Fibroblast of skin of back (primary cell): Measurements from ENCODE around the gene APP.
A peak's percentile ranks its signal among the peaks of the same experiment; 100 is the strongest.

Experiments used
- DNase-seq: peaks from one replicate; pipeline ENCODE4 v3.0.0-alpha.2; 2013

APP gene

DNA sequence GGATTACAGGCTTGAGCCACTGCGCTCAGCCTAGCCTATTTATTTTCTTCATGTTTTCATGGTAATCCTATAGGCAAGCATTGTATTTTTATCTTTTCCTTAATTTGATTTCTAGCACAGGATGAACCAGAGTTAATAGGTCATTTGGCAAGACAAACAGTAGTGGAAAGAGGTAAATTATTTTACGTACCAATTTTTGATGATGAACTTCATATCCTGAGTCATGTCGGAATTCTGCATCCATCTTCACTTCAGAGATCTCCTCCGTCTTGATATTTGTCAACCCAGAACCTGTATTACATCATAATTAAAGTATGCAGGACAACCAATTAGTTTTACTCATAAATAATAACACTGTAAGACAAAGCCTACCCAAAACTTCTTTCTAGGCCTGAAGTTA, 273.2 kb downstream of the APP start:
- DNase-seq: no peak

DNA sequence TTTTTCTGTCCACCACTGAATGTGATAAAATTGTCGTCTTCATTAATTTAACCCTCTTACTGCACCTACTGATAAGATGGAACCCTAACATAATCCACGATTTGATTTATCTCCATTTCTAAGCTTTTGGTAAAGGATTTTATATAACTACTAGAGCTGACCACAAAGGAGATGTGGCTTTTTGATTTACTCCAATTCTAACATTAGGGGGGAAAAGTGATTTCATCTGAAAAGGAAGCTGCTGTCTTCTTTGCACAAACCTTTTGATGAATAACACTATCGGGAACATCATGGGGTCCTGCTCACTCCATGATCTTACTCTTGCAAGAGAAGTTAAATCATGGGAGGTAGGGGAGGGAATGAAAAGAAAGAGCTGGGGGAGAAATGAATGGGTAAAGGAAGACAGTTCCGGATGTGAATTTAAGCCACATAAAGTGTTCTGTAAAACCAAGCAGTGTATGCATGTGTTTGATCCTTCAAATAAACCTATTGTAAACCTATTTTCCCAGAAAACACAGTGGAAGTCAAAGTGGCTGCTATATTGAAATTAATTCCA, 274.0 kb downstream of the APP start:
- no peak for DNase-seq

DNA sequence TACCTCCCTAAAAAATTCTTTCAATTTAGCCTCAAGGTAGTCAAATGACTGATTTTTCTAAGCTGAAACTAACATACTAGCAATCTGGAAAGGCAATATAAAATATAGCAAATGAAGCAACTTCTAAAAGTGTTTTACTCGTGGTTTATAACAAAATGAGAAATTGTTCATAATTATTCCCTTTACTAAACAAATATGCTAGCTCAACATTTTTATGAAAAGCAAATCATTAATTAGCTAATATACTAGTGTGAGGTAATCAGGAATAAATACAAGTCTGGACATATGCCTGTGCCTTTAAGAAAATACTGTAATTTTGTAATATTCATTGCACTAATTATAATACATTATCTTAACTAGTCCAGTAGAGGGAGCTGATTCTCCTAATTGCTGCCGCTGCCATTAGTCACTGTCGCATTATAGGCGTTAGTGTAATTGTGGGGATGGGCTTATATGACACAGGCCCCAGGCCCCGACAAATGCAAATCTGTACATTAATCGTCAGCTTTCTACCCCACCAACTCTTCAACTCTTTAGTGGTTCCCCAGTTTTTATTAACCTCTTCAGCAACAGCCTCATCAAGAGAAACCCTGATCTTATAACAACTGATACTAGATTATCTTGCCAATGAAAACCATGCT, 274.9 kb downstream of the APP start:
- DNase-seq: peak; percentile 40

DNA sequence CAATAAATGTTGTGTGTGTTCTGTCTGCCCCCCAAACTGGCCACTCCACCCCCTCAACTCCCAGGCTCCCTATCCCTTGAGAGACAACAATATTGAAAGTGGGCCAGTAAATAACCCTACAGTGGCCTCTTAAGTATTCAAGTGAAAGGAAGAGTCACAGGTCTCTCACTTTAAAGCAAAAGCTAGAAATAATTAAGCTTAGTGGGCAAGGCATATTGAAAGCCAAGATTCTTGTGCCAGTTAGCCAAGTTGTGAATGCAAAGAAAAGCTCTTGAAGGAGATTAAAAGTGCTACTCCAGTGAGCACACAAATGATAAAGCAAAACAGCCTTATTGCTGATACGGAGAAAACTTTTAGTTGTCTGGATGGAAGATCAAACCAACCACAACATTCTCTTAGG, 277.4 kb downstream of the APP start:
- no peak for DNase-seq

DNA sequence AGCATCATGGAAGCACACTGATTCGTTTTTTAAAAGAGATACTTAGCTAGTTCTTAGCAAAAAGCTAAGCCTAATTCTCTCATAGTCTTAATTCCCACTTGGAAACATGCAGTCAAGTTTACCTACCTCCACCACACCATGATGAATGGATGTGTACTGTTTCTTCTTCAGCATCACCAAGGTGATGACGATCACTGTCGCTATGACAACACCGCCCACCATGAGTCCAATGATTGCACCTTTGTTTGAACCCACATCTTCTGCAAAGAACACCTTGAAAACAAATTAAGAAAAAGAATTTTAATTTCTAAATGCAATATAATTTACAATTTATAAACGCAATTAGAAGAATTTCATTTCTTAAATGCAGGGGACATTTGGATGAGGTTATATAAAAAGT, 279.0 kb downstream of the APP start:
- no peak for DNase-seq

DNA sequence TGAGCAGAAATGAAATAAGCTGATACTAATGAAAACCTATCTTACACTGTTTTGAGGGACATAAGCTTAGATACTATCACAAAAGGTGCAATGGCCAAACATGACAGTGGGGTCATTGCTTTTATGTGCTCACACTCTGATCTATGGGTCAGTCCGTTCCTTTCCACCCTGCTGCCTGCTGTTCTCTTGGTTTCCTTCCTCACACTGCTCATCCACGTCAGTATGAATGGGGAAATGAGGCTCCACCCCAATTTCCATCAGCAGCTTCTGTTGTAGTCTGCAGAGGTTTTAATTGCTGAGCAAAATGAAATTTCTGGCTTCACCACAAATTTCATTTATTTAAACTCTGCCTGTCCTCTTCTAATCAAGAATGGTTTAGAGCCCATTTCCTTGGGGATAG, 280.6 kb downstream of the APP start:
- DNase-seq: no peak

DNA sequence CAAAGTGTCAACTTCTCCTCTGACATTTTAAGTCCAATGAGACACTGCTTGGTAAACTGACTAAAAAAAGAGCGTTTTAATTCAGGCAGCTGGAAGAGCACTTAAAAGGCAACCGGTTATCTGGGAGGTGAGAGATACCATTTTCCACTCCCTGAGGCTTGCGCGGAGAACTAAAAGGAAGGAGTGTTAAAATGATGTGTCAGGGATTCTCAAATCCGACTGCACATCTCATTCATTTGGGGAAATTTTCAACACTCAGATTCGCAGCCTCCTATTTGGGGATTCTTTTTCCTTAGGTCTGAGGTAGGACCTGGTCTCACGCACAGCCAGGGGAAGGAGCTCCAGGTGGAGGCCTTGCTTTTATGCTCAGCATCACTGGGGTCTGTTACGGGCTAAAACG, 281.9 kb downstream of the APP start:
- DNase-seq: no peak

DNA sequence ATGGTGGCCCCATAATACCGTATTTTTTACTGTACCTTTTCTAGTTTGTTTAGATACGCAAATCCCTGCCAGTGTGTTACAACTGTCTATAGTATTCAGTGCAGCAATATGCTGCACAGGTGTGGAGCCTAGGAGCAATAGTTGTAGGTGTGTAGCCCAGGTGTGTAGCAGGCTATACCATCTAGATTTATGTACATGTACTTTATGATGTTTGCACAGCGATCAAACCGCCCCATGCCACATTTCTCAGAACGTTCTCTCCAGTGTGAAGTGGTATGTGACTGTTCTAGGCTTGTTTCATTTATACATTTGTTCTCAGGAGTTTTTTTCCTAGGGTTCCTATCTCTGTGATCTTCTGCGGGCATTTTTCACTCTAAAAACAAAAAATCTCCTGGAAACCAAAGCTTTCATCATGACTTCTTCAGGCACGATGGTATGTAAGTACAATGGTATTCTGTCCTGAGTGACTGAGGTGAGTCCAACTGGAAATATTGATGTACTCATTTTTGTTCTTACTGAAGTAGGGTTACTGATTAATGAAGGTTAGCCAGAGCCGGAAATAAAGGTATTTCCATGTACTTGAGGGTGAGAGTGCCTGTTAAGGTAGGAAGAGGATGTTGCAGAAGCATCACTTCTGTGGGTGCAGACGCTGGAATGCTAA, 282.8 kb downstream of the APP start:
- no peak for DNase-seq

DNA sequence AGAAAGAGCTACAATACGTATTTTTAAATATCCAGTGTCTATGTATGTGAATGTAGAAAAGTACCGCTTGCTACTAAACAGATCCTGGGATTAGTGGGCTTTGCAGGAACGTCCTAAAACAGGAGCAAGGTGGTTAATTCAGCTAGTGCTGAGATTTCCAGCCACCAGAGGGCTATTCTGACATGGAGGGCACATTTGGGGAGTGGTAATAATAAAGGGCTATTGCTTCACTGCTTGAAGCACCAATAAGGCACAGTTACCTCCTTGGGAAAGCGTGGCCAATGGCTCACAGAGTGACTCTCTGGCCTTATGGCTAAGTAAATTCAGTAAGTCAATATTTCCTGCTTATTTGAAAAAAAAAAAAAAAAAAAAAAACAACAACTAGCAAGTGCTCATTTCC, 283.4 kb downstream of the APP start:
- no peak for DNase-seq

DNA sequence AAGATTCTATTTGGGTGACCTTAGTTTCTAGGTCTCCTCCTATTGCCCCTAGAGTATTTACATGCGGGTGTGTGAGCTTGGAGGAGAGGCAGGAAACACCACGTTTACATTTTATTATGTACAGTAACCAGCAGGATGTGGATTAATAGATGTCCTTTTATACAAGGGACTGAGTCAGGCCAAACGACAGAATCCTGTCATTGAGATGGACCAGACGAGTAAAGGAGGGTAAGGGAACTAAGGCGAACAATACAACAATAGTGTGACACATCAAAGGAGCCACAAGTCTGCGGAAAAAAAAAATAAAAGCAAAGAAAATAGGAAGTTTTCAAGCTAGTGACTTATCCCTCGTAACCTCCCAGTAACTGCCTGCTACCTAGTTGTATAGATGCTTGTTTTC, 284.7 kb downstream of the APP start:
- DNase-seq: no peak

DNA sequence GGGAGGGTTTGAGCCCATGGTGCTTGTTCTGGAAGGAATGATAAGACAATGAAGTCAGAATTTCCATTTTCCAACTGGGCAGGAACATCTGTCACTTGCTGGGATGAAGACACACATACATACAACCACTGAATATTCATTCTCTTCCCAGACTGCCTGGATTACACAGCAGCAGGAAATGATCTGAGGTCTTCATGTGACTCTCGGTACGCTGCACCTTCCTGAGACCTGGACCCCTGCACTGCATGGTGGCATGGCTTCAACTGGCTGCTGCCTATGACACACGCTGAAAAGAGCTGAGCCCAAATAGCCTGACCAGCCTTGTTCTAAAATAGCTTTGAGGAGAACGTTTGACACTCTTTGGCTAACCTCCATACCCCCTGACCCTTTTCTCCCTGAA, 285.2 kb downstream of the APP start:
- no peak for DNase-seq

DNA sequence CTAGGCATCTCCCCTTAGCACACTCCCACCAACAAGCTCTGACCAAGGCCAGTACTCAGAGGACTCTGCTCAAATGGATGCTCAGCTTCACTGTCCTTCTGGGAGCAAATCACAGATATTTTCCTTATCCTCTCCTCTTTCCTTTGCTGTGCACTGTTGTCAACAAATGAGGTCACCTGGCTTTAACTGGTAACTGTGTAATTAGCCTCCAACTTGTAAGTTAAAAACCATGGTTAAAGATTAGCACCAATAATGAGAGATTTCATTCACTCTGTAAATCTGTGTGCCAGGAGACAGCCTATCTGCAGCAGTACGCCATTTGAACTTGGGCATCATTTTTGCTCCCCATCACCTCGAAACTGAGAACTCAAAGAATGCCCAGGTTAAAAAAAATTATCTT, 286.3 kb downstream of the APP start:
- no peak for DNase-seq

DNA sequence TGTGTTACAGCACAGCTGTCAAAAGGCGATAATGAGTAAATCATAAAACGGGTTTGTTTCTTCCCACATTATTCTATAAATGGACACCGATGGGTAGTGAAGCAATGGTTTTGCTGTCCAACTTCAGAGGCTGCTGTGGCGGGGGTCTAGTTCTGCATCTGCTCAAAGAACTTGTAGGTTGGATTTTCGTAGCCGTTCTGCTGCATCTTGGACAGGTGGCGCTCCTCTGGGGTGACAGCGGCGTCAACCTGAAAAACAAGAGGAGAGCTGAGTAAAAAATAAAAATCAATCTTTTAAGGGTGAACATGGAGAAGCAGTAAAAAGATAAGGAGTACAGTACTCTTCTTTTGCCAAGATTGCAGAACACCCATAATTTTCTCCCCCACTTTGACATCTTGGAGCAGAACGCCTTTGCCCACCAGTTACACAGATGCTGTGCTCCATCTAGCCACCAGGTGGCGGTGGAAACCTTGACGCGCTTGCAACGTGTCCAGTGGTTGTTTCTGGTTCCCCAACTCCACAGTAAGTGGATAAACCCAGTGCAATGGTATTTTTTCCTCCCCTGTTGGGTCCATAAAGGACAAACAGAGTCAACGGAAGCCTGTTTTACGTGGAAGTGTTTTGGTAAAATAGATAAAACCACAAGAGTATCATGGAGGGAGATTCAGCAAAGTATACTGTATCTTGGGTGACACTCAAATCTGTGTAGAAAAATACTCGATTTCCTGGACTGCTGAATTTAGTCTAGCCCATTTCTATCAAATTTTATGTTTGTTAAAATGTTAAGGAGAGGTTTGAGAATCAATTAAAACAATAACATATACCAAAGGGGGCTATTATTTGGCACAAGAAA, 288.8 kb downstream of the APP start:
- peak; percentile 57 for DNase-seq

DNA sequence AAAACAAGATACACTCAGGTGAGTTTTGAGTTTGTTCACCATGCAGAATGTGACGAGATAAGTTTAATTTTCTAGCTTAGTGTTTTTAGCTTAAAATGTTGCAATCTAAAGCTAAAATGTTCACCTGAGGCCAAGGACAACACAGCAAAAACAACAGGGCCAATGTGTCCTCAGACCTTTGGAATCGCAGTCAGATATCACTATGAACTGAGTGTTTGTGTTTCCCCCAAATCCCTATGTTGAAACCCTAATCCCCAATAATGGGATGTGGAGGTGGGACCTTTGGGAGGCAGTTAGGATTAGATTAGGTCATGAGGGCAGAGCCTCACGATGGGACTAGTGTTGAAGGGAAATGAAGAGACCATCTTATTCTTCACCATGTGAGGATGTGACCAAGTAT, 291.4 kb downstream of the APP start:
- DNase-seq: no peak

DNA sequence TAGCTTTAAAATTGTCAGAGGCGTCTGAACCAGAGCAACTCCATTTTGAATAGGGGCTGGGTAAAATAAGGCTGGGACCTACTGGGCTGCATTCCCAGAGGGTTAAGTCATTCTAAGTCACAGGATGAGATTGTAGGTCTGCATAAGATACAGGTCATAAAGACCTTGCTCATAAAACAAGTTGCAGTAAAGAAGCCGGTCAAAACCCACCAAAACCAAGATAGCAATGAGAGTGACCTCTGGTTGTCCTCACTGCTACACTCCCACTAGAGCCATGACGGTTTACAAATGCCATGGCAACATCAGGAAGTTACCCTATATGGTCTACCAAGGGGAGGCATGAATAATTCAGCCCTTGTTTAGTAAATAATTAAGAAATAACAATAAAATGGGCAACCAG, 292.2 kb downstream of the APP start:
- no peak for DNase-seq

DNA sequence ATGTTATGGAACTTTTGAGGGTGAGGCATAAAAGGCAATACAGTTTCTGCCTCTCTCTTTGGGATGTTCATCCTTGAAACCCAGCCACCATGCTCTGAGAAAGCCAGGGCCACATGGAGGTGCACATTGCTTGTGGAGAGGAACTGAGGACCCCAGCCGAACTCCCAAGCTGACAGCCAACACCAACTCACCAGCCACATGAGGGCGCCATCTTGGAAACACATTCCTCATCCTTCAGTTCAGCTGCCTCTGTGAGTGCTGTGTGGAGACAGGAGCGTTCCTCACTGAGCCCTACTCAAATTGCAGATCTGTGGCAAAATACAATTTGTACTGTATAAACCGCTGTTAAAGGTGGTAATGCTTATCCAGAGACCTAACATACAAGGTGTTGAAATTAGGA, 298.3 kb downstream of the APP start:
- DNase-seq: no peak

DNA sequence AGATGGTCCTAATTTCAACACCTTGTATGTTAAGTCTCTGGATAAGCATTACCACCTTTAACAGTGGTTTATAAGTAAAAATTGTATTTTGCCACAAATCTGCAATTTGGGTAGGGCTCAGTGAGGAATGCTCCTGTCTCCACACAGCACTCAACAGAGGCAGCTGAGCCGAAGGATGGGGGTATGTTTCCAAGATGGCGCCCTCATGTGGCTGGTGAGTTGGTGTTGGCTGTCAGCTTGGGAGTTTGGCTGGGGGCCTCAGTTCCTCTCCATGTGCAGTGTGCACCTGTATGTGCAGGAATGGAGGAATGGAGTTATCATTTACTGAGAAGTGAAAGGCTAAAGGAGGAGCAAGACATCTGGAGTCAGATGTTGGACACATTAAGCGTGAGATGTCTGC, 299.0 kb downstream of the APP start:
- no peak for DNase-seq

DNA sequence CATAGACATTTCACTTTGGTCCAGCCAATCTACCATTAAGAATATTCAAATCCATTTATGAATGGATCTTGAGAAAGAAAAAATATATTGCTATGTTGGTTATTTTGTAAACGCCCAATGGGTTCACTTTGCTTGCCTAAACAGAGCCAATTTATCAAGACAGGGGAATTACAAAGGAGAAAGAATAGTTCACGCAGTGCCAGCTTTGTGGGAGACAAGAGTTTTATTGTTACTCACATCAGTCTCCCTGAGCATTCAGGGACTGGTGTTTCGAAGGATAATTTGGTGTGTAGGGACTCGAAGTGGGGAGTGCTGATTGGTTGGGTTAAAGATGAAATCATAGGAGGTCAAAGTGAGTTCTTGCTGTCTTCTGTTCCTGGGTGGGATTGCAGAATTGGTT, 300.5 kb downstream of the APP start:
- DNase-seq: no peak

DNA sequence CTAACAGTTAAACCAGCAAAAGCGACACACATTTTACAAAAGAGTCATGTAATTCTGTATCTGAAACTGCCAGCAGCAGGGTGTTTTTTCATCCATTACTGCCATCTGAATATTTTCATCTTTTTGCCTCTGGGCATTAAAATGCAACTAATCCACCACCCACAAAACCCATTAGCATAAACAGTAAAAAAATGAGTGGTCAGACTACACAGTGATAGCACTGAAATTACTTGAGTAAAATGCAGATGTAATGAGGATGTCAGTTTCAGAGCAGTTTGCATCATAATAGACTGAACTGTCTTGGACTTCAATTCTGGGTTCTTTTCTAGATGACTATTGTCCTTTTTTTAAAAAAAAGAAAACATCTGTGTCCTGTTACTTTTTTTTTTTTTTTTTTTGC, 303.5 kb downstream of the APP start:
- no peak for DNase-seq

DNA sequence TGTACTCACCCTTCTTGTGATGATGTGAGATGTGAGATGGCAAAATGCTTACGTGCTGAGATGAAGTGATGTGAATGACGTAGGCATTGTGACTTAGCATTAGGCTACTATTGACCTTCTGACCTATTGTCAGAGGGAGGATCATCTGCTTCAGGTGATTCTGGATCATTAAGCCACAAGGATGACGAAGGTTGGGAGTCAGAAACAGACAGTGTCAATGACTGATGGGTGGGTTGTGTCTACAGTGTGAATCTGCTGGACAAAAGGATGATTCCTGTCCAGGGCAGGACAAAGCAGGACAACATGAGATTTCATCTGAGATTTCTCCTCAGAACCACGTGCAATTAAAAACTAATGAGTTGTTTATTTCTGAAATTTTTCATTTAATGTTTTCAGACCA, 306.8 kb downstream of the APP start:
- DNase-seq: no peak

DNA sequence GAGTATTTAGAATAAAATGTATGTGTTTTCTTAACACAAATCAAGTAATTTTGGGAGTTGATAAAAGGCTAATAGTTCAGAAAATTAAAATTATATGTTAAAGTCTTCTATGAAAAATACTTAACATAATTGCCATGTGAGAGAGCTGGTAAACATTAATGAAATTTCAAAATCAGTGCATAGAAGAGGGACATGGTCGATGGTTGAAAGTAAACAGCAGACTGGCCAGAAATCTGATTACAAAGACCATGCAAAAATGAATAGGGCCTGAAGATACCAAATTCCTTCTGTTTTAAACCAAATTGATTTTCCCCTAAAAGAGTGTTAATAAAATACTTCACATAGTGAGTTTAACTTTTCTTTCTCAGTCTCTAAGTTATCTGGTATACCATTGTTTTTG, 307.5 kb downstream of the APP start:
- DNase-seq: no peak

DNA sequence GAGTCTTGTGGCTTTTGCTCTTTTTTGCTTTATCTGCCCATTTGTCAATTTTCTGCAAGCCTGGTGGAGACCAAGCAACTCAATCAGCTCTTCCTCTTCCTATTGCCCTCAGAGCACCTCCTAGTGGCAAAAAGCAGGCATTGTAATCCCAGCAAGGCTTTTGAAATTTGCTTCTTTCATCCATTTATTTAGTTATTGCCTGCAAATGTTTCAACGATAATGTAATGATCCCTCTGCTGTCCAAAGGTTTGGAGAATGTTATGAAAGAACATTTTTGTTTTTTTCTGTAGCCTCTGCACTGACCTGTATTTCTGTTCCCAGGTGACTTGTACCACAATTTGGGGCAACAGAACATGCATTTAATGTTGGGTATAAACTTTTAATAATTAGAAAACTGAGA, 308.0 kb downstream of the APP start:
- DNase-seq: peak; percentile 30

DNA sequence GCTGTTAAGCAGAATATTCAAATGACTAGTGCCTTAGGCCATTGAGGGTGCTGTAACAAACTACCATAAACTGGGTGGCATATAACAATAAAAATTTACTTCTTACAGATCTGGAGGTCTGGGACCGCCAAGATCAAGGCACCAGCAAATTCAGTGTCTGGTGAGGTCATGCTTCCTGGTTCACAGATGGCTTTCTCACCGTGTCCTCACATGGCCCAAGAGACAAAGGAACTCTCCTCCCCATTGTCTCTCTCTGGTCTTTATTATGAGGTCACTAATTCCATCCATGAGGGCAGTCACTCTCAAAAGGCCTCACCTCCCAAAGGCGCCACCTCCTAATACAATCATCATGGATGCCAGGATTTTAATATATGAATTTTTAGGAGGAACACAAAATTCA, 308.5 kb downstream of the APP start:
- no peak for DNase-seq
